SK-N-SH (cell line): ENCODE results near the gene DNAJC16. TPM values are rescaled to one million over a fixed set of nuclear protein-coding genes. Genes with fewer than 3 reads are reported as not detected.

Experiments
- CTCF ChIA-PET: fragments of 300-600, 350-600 bp; formaldehyde crosslinking; extraction: SDS; loops from one replicate; lab custom pipeline; 2021; lab: Yijun Ruan, JAX
- POLR2A ChIA-PET: fragments of 350-600 bp; sonication (Branson Sonifier 250); formaldehyde crosslinking; extraction: SDS; loops from one replicate; lab custom pipeline; 2020; ENCODE audit warnings: antibody characterized with exemption, inconsistent platforms; lab: Yijun Ruan, JAX
- DNase-seq: peaks from one replicate; pipeline ENCODE4 v3.0.0; 2012
- H2AFZ ChIP-seq: fragments of 200-600 bp; sonication (generic); 2 replicates; pipeline ENCODE4 v1.8.1; 2016; ENCODE audit warnings: antibody characterized with exemption, mild to moderate bottlenecking, low read depth
- H3F3A ChIP-seq: fragments of 200-600 bp; sonication (generic); replicated peaks from 2 replicates; pipeline ENCODE3; 2016; ENCODE audit warnings: antibody characterized with exemption, mild to moderate bottlenecking; ENCODE audit not compliant: insufficient read depth
- H3K27ac ChIP-seq, 2 experiments: fragments of 200-500 bp in 1 of 2; fragments of 200-600 bp in 1 of 2; sonication (Bioruptor generic) in 1 of 2; sonication (generic), shearing (Covaris generic) in 1 of 2; 2 replicates each; pipeline versions ENCODE4 v1.5.1 to v1.6.1; 2014 to 2016; ENCODE audit warnings: low read depth in 2 of 2, inconsistent platforms in 1 of 2, low read length in 1 of 2, mild to moderate bottlenecking in 1 of 2, mixed read lengths in 1 of 2
- H3K27me3 ChIP-seq: fragments of 200-600 bp; sonication (generic), shearing (Covaris generic); 2 replicates; pipeline ENCODE4 v1.6.1; 2016; ENCODE audit warnings: mixed run types; ENCODE audit not compliant: insufficient read depth
- H3K36me3 ChIP-seq, 2 experiments: fragments of 200-500 bp in 1 of 2; fragments of 200-600 bp in 1 of 2; sonication (Bioruptor generic) in 1 of 2; sonication (generic) in 1 of 2; replicated peaks in 1 of 2; 2 replicates each; pipeline versions ENCODE3 to v1.5.1; 2014 to 2016; ENCODE audit warnings: low read length in 1 of 2, mild to moderate bottlenecking in 1 of 2; ENCODE audit not compliant: insufficient read depth in 2 of 2, control insufficient read depth in 1 of 2
- H3K4me1 ChIP-seq, 2 experiments: fragments of 200-500 bp in 1 of 2; fragments of 200-600 bp in 1 of 2; sonication (Bioruptor generic) in 1 of 2; sonication (generic), shearing (Covaris generic) in 1 of 2; 2 replicates each; pipeline versions ENCODE4 v1.5.1 to v1.6.1; 2014 to 2016; ENCODE audit warnings: low read depth in 1 of 2, low read length in 1 of 2, mixed run types in 1 of 2; ENCODE audit not compliant: insufficient read depth in 2 of 2, control insufficient read depth in 1 of 2
- H3K4me2 ChIP-seq: fragments of 200-600 bp; sonication (generic), shearing (Covaris generic); 2 replicates; pipeline ENCODE4 v1.6.1; 2017; ENCODE audit warnings: mixed run types
- H3K4me3 ChIP-seq, 2 experiments: fragments of 200-500 bp in 1 of 2; fragments of 200-600 bp in 1 of 2; sonication (Bioruptor generic) in 1 of 2; sonication (generic), shearing (Covaris generic) in 1 of 2; 2 replicates each; pipeline versions ENCODE4 v1.5.1 to v1.8.1; 2014 to 2016; ENCODE audit warnings: low read depth in 2 of 2, inconsistent platforms in 1 of 2, low read length in 1 of 2, mild to moderate bottlenecking in 1 of 2, mixed read lengths in 1 of 2, moderate library complexity in 1 of 2
- H3K79me2 ChIP-seq: fragments of 200-600 bp; sonication (generic); 2 replicates; pipeline ENCODE4 v1.8.1; 2017; ENCODE audit warnings: mild to moderate bottlenecking; ENCODE audit not compliant: insufficient read depth
- H3K9ac ChIP-seq: fragments of 200-600 bp; sonication (generic); 2 replicates; pipeline ENCODE4 v1.6.1; 2017; ENCODE audit warnings: mixed run types
- H3K9me2 ChIP-seq: fragments of 200-600 bp; sonication (generic); 2 replicates; pipeline ENCODE4 v1.6.1; 2017; ENCODE audit warnings: mixed run types
- H3K9me3 ChIP-seq: fragments of 200-600 bp; sonication (generic); 2 replicates; pipeline ENCODE4 v1.6.1; 2017; ENCODE audit warnings: mixed run types, mild to moderate bottlenecking, moderate library complexity
- H4K20me1 ChIP-seq: fragments of 200-600 bp; sonication (generic); 2 replicates; pipeline ENCODE4 v1.6.1; 2017; ENCODE audit warnings: mild to moderate bottlenecking, mixed run types; ENCODE audit not compliant: insufficient read depth
- CHD2 ChIP-seq: fragments of 150-350 bp; IDR thresholded peaks from 2 replicates; pipeline ENCODE4 v1.6.1; 2018; ENCODE audit warnings: low read length; ENCODE audit not compliant: partially characterized antibody
- ELF1 ChIP-seq: IDR thresholded peaks from 2 replicates; pipeline ENCODE4 v1.4.0; 2012
- EZH2phosphoT487 ChIP-seq: fragments of 200-600 bp; sonication (generic); IDR thresholded peaks from 2 replicates; pipeline ENCODE4 v1.6.1; 2017; ENCODE audit warnings: low read depth, mixed run types, mild to moderate bottlenecking, antibody characterized with exemption, moderate library complexity, borderline replicate concordance
- GABPA ChIP-seq: IDR thresholded peaks from 2 replicates; pipeline ENCODE4 v1.4.0; 2012; ENCODE audit warnings: low read depth, mild to moderate bottlenecking
- GATA2 ChIP-seq: sonication (generic); formaldehyde crosslinking; IDR thresholded peaks from 2 replicates; pipeline ENCODE4 v1.5.0; 2020; ENCODE audit warnings: mild to moderate bottlenecking, missing genetic modification reagents
- IRF3 ChIP-seq: fragments of 150-350 bp; IDR thresholded peaks from 2 replicates; pipeline ENCODE4 v1.6.1; 2016; ENCODE audit warnings: mild to moderate bottlenecking, low read depth, low read length
- MAX ChIP-seq: IDR thresholded peaks from 2 replicates; pipeline ENCODE4 v1.4.0; 2012; ENCODE audit warnings: low read depth
- MXI1 ChIP-seq: IDR thresholded peaks from 2 replicates; pipeline ENCODE4 v1.6.1; 2012; ENCODE audit warnings: mild to moderate bottlenecking, low read depth, low read length, improper control_type of control experiment
- NFIC ChIP-seq: IDR thresholded peaks from 2 replicates; pipeline ENCODE4 v1.4.0; 2012; ENCODE audit warnings: borderline replicate concordance
- NRF1 ChIP-seq: IDR thresholded peaks from 2 replicates; pipeline ENCODE4 v1.6.1; 2012; ENCODE audit warnings: low read depth, mild to moderate bottlenecking, low read length
- POLR2AphosphoS5 ChIP-seq: IDR thresholded peaks from 2 replicates; pipeline ENCODE4 v1.6.1; 2012; ENCODE audit warnings: low read depth, low read length
- RAD21 ChIP-seq: IDR thresholded peaks from 2 replicates; pipeline ENCODE4 v1.6.1; 2012; ENCODE audit warnings: mild to moderate bottlenecking, low read length
- RXRA ChIP-seq: IDR thresholded peaks from 2 replicates; pipeline ENCODE4 v1.4.0; 2012; ENCODE audit warnings: low read depth, mild to moderate bottlenecking, borderline replicate concordance
- SMC3 ChIP-seq: IDR thresholded peaks from 2 replicates; pipeline ENCODE4 v1.6.1; 2012; ENCODE audit warnings: low read depth, low read length, improper control_type of control experiment
- TCF12 ChIP-seq: IDR thresholded peaks from 2 replicates; pipeline ENCODE4 v1.4.0; 2012
- TEAD4 ChIP-seq: IDR thresholded peaks from 2 replicates; pipeline ENCODE4 v1.4.0; 2012; ENCODE audit warnings: mild to moderate bottlenecking, borderline replicate concordance; ENCODE audit not compliant: insufficient read depth
- USF2 ChIP-seq: fragments of 150-350 bp; IDR thresholded peaks from 2 replicates; pipeline ENCODE4 v1.6.1; 2017; ENCODE audit warnings: antibody characterized with exemption, low read length, low read depth, borderline replicate concordance
- YY1 ChIP-seq: IDR thresholded peaks from 2 replicates; pipeline ENCODE4 v1.4.0; 2012; ENCODE audit warnings: low read depth, mild to moderate bottlenecking
- ZBTB33 ChIP-seq: IDR thresholded peaks from 2 replicates; pipeline ENCODE4 v1.4.0; 2012; ENCODE audit warnings: low read depth, borderline replicate concordance
- WGBS: methylation state at CpG from one replicate; pipeline ENCODE4 v1.1.6; 2017; ENCODE audit warnings: low lambda C conversion rate; 5-methylcytosine and 5-hydroxymethylcytosine counted together
- polyA plus RNA-seq, 3 experiments: library from polyadenylated mRNA; depleted of rRNA; stranded (reverse); fragments of >200 nt; gene quantifications; 2 replicates each; pipeline ENCODE4 v1.2.3, GENCODE V29; 2012
- TF ChIP-seq, protein P1 (sequence below): IDR thresholded peaks from 2 replicates; pipeline ENCODE4 v1.4.0; 2012; ENCODE audit warnings: low read depth, borderline replicate concordance

DNAJC16 gene
- polyA plus RNA-seq, 1 of the 3 experiments (the other 2 are of a cell fraction), result 8.4 TPM

- Histone ChIP-seq H3K79me2 (no peaks in the 10 kb centered on the region), H3K27me3 (no peaks in the 10 kb centered on the region), H3K9me2 (no peaks in the 10 kb centered on the region), H2AFZ (no peak overlapping the region), H3K9me3 (no peaks in the 10 kb centered on the region), H3K4me1 (peaks cover 0 to 12% of the 10 kb centered on the region in 2 experiments; a peak in 1 of 4 replicates), H3K4me3 (no peak overlapping the region), H4K20me1 (no peaks in the 10 kb centered on the region), H3K36me3 (peaks cover 0 to 6% of the 10 kb centered on the region in 2 experiments), H3K9ac (no peak overlapping the region), H3F3A (no peaks in the 10 kb centered on the region), H3K4me2 (no peak overlapping the region), H3K27ac (no peak overlapping the region; a peak in 1 of 4 replicates)
- TF ChIP-seq ZBTB33 (no peak), USF2 (no peak), TEAD4 (no peak), NFIC (no peak), ELF1 (no peak), SMC3 (no peak), NRF1 (no peak)
- TF ChIP-seq, protein P1, sequence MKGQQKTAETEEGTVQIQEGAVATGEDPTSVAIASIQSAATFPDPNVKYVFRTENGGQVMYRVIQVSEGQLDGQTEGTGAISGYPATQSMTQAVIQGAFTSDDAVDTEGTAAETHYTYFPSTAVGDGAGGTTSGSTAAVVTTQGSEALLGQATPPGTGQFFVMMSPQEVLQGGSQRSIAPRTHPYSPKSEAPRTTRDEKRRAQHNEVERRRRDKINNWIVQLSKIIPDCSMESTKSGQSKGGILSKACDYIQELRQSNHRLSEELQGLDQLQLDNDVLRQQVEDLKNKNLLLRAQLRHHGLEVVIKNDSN, result no peak
- 76% methylated on average over 3 of the region's 3 CpGs for WGBS
- POLR2A ChIA-PET, result no interaction called here
- DNase-seq, result no peak
- CTCF ChIA-PET, result no interaction called here
These were observed 38.3 kb upstream of the DNAJC16 start for GRCh38 chr1:15488371-15488770.

DNA sequence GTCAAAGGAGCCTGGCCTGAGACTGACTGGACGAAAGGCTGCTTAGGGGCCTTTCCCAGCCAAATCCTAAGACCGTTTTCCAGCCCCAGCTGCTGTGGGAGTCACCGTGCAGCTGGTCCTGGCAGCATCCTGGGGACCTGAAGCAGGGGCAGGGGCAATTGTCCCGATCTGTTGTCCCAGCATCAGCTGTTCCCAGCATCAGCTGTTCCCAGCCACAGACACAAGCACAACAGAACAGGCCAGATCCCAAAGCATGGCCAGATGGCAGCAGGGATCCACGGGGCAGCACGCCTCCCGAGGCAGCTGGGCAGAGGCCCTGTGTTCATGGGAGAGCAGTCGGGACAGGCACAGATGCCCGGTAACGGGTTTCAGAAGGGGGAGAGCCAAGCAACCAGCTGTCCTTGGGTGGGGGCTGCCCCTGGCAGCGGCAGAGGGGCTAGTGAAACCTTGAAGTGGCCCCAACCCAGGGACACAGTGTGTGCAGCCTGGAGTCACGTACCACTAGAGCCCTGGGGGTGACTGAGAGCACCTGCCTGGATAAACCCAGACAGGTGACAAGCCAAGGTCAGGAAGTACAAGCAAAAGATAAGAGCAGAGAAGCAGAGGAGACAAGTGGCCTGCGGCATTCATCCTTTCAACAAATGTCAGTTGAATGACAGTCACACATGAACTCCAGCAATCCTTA lies 37.5 kb upstream of the DNAJC16 start:
- WGBS, result 87% methylated on average over 3 of the region's 13 CpGs
- CTCF ChIA-PET, result no interaction called here
- no peak for TF ChIP-seq MAX
- no peak for TF ChIP-seq POLR2AphosphoS5
- TF ChIP-seq GATA2 (CRISPR knock-in tag), result no peak
- TF ChIP-seq NRF1, result no peak
- TF ChIP-seq RXRA, result no peak
- no peak for TF ChIP-seq MXI1
- no peak for TF ChIP-seq IRF3
- no peak for TF ChIP-seq EZH2phosphoT487
- TF ChIP-seq RAD21, result no peak
- no peak for TF ChIP-seq YY1
- no peak for TF ChIP-seq CHD2
- TF ChIP-seq, protein P1, result no peak
- TF ChIP-seq GABPA, result no peak
- no peak for TF ChIP-seq TCF12
- TF ChIP-seq USF2, result no peak
- TF ChIP-seq NFIC, result no peak

More for the DNA sequence above, 37.5 kb upstream of the DNAJC16 start:
- H3K36me3 ChIP-seq, result peaks cover 0 to 6% of the 10 kb centered on the region in 2 experiments
- H3K9me2 ChIP-seq, result no peaks in the 10 kb centered on the region
- no peaks in the 10 kb centered on the region for H3F3A ChIP-seq
- no peaks in the 10 kb centered on the region for H3K9me3 ChIP-seq
- POLR2A ChIA-PET, result no interaction called here
- H3K4me1 ChIP-seq, result peaks cover 0 to 12% of the 10 kb centered on the region in 2 experiments; a peak in 1 of 4 replicates
- H2AFZ ChIP-seq, result no peak overlapping the region
- no peak overlapping the region for H3K4me2 ChIP-seq
- no peaks in the 10 kb centered on the region for H4K20me1 ChIP-seq
- DNase-seq, result peak; percentile 42
- H3K27ac ChIP-seq, result peak overlapping the region in 1 of 2 experiments; percentile 60; a peak in 2 of 4 replicates
- H3K9ac ChIP-seq, result no peak overlapping the region
- H3K4me3 ChIP-seq, result no peak overlapping the region
- no peaks in the 10 kb centered on the region for H3K27me3 ChIP-seq
- H3K79me2 ChIP-seq, result no peaks in the 10 kb centered on the region
